ENCODE measurements around the gene MAN1A1. TPM values are rescaled to one million over a fixed set of nuclear protein-coding genes. Genes with fewer than 3 reads are reported as not detected.

Gene MAN1A1
- total RNA-seq, 1 donor from 2014 or later: 17.7 TPM

DNA sequence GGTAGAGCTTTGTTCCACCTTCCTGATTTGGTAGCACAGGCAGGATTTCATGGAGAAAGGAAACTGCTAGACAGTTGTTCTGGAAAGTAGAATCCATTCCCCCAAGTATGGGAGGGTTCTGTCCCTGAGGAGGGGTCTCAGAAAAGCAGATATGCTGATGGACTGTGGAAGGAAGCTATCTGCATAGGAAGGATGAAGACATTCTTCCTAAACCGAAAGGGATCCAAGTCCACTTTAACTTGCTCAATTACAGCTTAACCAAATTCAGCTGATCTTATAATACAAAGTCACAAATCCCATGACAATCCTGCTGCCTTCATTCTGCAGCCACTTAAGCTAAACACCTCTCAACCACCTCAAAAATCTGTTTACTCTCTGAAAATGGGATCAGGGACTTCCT lies 2.6 kb downstream of the MAN1A1 start:
- no peak for DNase-seq (ENCODE audit: low read depth)

DNA sequence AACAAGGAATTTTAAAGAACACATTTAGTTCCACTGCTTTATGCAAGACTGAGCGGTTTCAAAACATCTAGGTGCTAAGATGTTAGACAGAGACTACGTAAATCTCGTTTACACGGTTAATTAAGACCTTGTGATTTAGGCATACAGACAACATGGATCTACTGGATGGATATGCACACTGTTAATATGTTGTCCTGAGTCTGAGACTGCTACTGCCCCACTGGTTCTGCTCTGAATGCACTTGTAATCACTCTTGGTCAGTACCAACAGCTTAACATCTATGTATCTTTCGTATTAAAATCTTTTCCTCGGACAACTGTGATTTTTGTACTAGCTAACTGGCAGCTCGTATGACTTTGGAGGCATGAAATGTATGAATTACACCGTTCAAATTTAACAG lies 3.1 kb downstream of the MAN1A1 start:
- DNase-seq (ENCODE audit: low read depth): no peak

DNA sequence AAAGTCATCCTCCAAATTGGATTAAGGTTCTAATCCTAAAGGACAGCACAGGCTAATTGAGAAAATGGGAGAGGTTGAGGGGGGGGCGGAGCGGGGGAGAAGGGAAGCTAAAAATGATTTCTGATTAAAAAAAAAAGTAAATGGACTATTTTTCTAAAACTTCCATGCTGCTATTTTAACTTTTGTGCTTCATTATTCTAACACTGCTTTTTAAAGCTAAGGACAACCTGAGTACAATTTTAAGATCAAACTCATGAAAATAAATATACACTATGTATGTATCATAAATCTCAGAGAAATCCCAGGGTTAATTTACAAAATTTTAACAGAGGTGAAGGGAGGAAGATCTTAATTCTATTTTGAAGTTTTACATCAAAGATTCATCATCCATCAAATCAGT lies 4.4 kb downstream of the MAN1A1 start:
- no peak for DNase-seq (ENCODE audit: low read depth)

DNA sequence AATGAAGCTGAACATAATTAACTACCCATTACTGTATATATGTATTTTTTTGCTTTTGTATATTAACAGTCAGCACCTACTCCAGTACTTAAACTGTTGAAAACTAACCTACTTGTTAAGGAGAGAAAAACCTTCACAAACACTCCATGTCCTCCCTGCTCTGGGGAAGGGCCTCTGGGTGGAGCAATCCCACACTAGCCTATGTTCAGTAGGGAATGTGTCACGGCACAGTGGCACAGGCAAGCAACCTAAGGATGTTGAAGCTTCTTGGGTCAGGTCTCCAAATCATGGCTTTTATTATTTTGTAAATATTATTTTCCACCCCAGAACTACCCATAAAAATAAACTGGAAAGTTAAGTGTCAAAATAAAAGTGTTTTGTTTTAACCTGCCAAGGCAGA lies 5.3 kb downstream of the MAN1A1 start:
- DNase-seq (ENCODE audit: low read depth): no peak

DNA sequence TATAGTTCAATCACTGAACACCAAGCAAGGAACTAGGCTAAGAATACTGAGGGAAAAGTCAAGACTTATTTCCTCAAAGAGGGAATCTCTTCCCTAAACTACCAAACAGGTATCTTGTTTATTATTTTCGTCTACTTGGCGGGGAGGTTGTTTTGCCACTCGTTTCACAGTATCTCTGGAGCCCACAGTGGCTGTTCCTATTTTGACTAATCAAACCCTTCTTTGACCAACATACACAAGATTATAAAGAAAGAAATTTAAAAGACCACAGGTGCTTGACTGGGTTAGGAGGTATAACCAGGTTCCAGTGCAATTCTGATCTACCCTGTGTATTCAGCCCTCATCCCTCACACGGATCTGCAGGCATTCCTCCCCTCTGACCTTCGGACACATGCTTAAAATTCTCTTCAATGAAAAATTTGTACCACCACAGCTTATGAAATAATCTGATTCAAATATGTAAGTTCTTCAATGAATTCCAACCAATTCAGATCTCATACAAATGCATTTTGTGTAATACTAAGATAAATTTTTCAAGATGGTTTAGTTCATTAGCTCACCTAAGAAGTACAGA lies 5.9 kb downstream of the MAN1A1 start:
- DNase-seq (ENCODE audit: low read depth): no peak

DNA sequence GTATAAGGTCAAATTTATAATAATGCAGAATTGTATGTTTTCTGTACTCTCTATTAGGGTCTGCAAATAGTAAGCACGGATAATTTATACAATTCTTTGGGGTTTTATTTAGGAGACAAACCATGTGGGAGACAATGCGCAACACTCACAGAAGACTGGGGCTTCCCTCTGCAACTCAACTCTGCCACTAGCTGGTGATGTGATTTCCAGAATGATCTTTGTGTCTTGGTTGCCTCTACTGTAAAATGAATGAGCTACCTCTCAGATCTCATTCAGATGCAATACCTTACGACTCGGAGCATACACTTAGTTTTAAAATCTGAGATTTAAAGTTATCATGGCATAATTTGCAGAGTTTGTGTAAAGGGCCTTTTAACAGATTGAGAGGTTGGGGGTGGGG lies 6.4 kb downstream of the MAN1A1 start:
- DNase-seq (ENCODE audit: low read depth): no peak

DNA sequence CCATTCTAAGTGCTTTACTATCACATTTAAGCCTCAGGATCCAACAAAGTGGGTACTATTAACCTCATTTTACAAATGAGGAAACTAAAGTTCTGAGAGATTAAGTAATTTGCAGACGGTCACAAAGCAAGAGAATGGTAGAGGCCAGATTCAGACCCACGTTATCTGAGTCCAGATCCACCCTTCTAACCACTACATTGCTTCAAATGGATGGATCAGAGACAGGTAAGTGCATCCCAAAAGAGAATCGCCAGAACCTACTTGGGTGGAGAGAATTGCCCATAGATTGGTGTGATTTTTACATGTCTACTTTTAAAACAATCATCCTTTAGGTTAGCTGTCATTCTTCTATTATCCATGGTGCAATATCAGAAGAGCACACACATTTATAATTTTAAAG lies 7.1 kb downstream of the MAN1A1 start:
- DNase-seq (ENCODE audit: low read depth): no peak

DNA sequence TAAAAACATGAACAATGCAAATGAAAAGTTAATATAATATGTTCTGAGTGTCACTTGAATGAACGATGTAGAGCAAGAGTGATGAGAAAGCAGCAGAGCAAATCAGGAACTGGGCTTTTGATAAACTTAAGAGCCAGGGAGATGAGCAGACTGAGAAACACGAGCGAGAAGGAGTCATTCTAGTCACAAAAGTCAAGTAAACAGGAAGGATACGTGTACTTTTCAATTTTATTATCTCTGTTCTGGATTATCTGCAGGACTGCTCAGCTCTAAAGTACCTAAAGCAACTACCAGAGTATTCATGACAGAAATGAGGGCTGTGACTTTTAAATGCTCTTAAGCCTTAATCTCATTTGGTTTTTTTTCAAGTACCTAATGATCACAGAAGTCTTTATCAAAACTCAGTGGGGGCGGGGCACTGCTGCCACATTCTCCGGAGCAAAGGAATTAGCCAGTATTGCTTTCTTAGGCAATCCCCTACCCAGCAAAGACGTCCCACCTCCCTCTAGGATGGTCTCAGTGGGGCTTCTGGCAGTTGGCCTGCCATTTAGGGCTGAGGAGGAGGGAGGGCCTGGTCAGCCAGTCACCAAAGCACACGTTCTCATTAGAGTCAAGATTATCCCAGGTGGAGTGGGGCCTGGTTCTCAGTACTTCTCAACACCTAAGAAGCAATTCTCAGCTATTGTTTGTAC lies 8.6 kb downstream of the MAN1A1 start:
- no peak for DNase-seq (ENCODE audit: low read depth)

DNA sequence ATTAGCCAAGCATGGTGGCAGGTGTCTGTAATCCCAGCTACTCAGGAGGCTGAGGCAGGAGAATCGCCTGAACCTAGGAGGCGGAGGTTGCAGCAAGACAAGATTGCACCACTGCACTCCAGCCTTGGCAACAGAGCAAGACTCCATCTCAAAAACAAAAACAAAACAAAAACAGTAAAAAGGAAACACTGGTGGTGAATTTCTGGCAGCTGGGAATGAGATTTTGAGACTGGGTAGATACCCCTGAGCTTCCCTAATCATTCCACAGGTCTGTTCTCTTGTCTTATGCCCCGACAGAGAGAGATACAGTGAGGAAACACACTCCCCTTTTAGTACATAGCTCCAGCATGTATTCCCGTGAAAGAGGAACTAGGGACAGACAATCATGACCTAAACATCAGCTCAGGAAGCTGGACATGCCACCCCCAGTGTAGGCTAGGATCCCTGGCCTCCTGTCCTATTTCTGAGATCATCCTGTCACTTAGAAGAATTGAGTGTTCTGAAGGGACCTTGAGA lies 9.6 kb downstream of the MAN1A1 start:
- DNase-seq (ENCODE audit: low read depth): no peak

DNA sequence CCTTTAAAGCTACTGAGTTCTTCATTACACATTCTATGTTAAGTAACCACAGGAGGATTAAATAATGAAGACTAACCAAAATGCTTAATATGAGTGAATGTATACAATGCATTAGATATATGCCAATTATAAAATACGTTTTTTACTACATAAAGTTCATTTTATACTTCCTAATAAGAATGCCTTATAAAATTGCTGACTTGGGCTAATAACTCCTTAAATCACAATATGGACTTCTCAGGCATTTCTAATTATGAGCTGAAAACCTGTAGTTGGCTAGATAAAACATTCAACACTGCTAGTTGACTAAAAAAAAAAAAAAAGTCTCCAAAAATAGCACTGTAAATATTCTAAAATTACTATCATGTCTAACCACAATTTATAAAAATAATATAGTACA lies 11.8 kb downstream of the MAN1A1 start:
- DNase-seq (ENCODE audit: low read depth): no peak

DNA sequence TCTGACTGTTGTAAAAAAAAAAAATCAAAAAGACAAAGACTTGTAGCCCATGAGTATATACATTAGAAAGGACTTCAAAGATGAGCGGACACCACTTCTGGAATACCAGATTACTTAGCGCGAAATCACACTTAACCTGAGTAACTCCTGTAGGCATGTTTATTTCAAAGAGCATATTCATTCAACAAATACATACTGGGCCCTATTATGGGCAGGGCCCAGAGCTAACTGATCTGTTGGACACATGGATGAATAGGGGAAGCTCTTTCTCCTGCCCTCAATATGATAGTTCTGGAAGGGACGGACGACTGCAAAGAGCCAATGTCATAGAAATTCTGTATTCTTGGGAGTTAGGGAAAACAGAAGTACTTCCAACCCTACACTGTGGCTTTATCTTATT lies 12.3 kb downstream of the MAN1A1 start:
- DNase-seq (ENCODE audit: low read depth): no peak

DNA sequence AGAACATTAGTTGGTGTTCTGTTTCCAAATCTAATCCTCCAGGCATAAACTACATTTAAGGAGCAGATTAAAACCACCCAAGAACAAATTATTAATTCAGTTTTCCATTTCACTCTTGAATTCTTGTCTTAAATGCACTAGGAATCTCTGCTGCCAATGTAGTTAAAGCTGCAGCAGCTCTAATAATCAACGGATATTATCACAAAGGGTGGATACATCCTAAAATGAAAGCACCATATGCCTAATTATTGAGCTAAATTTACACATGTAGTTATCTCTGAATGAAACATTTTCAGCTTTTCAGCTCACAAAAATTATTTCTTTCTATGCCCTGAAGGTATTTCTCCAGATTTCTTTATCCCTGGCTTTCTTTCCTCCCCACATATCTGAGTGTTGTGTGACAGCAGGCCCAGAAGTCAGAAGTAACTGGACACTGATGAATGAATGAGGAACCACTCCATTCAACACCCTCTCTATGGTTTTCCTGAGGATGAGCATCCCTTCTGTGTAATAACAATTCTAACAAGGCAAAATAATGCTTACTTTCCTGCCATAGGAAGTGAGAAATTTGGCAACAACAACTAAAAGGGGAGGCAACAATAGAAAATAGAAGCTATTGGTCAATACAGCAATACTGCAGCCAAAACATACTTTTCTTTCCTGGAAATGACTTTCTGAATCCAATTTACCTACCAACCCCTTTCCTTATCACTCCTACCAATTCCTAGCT lies 14.9 kb downstream of the MAN1A1 start:
- no peak for DNase-seq (ENCODE audit: low read depth)

DNA sequence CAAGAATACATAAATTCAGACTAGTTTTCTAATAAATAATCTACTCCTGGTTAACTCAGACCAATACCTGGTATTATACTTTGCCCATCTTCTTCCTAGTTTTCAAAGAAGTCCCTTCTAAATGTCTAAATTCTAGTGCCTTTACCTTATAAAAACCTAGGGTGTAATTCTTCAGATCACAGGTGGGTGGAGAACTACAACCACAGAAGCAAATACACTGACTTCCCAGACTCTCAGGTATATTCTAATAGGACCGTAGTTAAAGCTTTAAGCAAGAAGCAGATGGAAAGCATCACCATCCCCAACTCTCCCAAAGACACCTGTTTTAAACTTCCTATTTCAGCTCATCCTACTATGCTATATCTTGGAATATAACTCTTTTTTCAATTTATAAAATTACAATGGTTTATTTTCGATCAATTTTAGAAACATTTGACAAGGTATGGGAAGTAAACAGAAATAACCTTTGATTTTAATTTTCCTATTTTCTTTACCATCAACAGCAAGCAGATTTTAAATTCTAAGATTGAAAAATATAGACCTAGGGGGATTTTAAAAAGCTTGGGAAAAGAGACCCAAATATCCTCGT lies 15.8 kb downstream of the MAN1A1 start:
- no peak for DNase-seq (ENCODE audit: low read depth)

DNA sequence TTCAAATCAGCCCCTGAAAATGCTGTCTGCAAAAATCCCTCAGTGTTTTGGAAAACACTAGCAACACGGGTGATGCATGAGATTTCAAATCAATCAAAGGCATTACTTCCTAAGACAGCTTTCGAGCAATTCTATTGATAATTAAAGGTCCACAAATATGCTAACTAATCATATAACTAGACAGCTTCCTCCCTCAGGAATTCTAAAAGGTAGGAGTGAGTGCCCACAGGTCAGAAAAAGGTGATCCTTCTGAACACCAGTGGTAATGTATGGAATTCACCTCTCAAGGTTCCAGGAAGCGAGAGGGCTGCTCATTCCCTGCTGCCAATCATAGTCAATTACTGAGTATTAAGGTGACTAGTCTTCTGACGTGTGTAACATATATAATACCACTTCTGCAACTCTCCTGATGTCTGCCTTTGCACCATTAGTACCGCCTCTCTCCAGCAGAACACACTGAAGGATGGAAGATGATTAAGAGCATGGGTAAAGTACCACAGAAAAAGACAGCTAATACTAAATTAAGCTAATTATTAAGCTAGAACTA lies 16.4 kb downstream of the MAN1A1 start:
- no peak for DNase-seq (ENCODE audit: low read depth)

DNA sequence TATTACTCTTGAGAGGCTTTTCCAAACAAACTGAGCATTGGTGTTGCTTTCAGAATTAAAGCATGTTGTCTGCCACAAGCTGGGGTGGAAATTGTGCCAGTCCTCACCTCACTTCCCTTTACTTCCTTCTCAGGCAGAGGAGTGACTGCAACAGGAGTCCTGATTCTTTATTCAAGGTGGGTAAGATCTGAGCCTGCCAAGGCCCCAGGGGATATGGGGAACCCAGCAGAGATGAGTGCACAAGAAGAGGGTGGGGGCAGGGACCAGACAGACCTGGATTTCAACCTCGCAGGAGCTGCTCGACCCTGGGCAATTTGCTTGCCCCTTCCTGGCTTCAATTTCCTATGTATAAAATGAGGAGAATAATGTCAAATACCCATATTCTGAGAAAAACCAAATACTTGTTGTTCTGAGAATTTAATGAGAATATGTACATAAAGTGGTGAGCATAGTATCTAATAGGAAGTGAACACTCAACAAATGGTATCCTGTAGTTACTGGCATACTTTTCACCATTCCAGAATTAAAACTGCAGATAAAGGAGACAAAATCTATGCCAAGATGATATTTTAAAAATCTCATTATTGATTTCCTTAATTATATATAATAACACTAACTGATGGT lies 17.8 kb downstream of the MAN1A1 start:
- DNase-seq (ENCODE audit: low read depth): no peak

DNA sequence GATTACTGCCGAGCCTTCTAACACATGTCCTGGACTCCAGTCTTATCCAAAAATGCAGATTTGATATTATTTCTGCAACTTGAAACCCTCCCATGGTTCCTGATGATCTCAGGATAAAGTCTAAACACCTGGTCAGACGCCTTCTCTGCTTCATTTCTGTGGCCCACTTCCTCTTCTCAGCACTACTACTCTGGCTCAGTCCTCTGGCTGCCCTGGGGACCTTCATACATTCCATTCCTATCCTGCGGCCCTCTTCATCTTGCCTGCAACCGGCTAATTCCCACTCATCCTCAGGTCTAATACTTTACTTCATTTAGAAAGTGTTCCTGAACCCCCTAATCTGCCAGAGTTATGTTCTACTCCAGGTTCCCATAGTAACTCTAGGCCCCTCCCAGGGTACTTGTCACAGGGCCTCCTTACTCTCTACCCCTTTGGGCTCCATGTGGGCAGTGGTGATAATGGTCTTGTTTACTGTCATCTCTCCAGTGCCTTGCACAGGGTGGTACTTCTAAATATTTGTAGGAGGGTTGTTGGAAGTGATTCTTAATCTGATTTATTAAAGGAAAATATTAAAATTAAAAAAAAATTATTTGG lies 18.9 kb downstream of the MAN1A1 start:
- no peak for DNase-seq (ENCODE audit: low read depth)

DNA sequence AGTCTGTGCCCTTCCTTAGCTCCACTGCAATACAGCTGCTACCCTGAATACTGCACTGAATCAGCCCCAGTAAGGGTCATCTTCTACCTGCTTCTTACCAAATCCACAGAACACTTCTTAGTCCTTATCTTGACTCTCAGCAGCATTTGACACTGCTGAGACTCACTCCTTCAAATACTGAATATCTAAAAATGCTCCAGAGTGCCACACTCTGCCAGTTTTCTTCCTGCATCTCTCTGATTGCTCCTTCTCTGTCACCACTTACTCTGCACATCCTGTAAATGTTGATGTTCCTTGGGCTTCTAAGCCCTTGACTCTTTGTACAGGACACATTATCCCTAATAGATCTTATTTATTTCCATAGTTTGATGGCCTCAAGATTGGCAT lies 19.8 kb downstream of the MAN1A1 start:
- no peak for DNase-seq (ENCODE audit: low read depth)

DNA sequence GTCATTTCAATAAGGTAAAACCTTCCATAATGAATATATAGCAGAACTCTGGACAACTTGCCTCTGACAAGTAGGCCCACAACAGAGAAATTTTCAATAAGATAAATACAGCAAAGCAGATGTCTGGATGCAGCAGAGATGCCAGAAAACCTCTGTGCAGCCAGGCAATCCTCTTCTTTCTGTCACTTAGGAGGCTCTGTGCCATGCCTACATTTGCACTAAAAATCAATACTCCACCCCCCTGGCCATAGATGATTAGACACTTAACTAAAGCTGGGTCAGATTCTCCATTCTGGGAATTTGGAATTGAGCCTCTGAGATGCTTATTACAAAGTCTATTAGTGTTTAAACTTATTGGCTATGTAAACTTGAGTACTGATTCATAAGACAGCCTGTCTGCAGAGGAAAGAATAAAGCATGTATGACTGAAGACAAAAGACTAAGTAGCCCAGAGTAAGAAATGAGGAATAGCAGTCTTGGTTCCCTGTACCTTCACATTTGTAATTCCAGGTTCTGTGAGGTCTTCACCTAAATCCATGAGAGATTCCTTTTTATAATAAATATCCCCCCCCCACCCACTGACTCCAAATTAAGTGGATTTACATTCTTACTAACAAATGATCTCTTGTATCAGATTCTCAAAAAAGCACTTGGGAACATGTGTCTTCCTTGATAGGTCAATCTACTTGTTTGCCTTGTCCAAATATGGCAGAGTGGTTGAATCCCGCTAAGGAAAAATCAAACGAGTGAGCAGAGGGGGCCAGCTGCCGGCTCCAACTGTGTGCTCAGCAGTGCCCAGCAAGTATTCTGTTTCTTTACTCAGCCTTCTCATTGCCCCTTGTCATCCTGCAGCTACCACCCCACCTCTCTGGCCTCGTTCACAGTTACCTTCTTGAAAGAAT lies 20.4 kb downstream of the MAN1A1 start:
- no peak for DNase-seq (ENCODE audit: low read depth)

DNA sequence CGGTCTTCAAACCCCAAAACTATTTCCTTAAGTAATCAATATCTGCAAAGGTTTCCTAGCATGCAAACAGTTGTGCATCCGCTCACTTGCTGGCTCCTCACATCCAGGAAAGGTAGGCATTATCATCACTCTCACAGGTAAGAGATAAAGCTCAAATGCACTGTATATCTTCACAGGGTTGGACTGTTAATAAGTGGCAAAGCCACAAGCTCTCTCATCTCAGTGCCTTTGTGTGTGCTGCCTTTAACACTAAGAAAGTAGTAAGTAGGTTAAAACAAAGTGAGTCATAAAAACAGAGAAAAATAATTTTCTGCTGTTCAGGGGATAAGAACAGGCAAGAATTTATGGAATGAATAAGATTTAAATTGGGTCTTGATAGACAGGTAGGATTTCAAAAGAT lies 21.3 kb downstream of the MAN1A1 start:
- DNase-seq (ENCODE audit: low read depth): no peak

DNA sequence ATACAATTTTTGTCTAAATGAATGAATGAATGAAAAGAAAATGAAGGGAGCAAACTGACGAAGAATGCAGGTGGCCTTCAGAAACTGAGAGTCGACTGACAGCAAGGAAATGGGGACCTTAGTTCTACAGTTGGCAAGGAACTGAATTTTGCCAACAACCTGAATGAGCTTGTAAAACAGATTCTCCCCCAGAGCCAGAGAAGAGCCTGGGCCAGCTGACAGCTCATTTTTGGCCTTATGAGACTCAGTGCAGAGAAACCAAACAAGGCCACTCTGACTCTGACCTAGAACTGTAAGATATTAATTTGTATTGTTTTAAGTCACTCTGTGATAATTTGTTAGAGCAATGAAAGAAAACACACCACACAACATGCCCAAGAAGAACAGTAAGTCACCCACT lies 21.8 kb downstream of the MAN1A1 start:
- no peak for DNase-seq (ENCODE audit: low read depth)
